NCI-H1417 treated with DMSO at 0.1 percent for 48 hours (cell line): Measurements from ENCODE around the gene TTYH3.

Experiments used
- DNase-seq: peaks from one replicate; lab custom pipeline; 2025; lab: John Stamatoyannopoulos, UW

Gene TTYH3

DNA sequence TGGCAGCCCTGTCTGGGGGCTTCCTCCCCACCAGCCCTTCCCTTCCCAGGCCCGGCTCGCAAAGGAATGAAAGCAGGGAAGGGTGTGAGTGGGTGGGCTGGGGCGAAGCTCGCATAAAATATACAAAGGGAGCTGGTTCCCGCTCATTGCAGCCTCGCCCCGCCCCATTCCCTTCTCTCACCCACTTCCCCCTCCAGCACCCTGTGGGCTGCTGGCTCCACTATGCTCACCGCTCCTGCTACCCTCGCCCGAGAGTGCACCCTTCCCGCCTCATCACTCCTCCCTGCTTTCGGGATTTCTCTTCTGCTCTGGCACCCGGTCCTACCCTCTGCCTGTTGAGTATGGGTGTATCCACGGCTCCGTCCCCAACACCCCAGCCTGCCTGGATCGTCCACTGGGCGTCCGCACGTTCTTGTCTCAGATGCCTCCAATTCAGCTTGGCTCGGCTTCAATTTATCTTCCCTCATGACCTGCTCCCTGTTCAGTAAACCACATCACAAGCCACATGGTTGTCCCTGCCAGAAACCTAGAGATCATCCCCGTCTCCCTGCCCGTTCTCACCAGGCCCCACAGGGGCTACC is 14.4 kb upstream of the TTYH3 start:
- DNase-seq = no peak

DNA sequence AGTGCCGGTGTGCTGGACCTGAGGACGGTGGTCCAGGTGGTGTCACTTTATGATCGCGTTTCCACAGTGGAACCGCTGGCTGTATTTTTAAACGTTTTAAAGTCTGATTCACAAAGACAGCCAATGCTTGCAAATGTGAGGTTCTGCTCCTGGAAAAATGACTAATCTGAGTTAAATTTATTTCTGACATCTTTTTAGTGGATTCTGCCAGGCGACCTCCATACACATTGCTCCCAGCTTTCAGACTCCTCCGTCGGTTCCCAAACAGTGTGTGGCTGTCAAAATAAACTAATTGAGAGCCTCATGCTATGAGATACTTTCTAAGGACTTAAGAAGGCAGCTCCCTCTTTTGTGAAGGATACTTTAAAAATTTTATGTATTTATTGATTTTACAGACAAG is 12.7 kb upstream of the TTYH3 start:
- no peak for DNase-seq

DNA sequence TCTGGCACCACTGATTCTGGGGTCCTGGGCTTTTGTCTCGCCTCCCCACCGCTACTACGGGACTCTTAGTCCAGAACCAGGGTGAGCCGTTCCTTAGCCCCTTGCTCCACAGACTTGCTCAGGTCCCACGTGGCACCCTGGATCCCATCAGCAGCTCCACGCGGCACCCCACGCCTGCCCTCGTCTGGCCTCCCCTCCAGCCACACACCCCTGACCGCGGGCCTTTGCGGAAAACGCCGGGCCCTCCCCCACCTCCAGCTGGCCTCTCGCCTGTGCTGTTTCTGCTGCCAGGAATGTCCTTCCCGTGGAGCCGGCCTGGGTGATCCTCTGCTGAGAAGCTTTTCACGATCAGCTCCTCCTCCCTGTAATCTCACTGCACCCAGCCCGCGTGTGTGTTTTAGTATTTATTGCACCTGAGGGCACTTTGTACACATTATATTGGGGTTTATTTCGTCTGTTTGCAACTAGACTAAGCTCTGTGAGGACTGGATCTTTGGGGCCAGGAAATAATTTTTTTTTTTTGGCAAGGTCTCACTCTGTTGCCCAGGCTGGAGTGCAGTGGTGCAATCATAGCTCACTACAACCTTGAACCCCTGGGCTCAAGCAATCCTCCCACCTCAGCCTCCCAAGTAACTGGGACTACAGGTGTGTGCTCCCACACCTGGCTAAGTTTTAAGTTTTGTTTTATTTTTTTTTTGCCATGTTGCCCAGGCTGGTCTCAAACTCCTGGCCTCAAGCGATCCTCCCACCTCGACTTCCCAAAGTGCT is 10.5 kb upstream of the TTYH3 start:
- DNase-seq = no peak

- no peak for DNase-seq
Observed at GRCh38 chr7:2621948-2622640, 9.7 kb upstream of the TTYH3 start.

DNA sequence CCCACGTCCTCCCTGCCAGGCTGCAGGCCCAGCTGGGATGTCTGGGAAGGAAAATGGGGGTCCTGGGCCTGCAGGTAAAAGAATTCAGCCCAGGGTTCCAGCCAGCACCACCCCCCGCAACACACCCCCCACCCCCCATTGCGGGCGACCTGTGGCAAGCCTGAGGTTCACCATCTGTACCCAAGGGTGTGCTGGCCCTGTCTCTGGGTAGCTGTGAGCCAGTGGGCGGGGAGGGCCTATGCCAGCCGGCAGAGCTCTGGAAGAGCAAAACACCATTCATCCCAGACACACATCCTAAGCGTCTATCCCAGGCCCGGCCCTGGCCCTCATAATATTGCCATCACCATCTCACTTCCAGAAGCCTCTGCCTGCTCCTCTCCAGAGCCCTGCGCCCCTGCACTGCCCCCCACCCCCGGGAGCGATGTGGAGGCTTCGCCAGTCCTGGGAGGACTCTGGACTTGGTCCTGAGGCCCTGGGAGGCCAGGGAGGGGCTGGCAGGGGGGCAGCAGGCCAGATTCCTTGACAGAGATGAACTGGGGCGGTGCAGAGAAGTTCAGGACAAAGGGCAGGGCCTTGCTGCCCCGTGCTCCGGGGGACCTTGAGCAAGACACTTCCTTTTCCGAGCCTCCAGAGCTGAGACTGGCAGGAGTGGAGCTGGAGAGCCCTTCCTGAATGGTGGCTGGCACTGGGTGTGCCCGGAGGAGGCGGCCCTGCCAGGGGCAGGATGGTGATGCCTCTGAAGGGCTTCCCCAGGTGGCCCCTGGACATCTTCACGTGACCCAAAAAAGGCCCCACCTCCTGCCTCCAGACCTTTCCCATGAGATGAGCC is 8.7 kb upstream of the TTYH3 start:
- no peak for DNase-seq

DNA sequence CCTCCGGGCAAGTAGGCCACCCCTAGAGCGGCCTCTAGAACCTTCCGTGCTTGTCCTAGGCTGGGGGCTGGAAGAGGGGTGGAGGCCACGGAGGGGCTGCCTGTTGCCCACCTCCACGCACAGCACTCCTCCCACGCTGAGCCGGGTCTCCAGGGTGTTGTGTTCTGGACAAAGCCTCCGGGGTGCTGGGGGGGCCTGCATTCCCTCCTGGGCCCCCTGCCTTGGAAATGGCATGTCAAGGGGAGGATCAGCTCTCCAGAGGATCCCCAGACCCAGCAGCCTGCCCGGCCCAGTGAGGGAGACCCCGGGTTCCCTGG is 8.1 kb upstream of the TTYH3 start:
- no peak for DNase-seq

- no peak for DNase-seq
Observed at GRCh38 chr7:2624293-2624886, 7.4 kb upstream of the TTYH3 start.

GRCh38 chr7:2626498-2627117 is 5.2 kb upstream of the TTYH3 start:
- no peak for DNase-seq

DNA sequence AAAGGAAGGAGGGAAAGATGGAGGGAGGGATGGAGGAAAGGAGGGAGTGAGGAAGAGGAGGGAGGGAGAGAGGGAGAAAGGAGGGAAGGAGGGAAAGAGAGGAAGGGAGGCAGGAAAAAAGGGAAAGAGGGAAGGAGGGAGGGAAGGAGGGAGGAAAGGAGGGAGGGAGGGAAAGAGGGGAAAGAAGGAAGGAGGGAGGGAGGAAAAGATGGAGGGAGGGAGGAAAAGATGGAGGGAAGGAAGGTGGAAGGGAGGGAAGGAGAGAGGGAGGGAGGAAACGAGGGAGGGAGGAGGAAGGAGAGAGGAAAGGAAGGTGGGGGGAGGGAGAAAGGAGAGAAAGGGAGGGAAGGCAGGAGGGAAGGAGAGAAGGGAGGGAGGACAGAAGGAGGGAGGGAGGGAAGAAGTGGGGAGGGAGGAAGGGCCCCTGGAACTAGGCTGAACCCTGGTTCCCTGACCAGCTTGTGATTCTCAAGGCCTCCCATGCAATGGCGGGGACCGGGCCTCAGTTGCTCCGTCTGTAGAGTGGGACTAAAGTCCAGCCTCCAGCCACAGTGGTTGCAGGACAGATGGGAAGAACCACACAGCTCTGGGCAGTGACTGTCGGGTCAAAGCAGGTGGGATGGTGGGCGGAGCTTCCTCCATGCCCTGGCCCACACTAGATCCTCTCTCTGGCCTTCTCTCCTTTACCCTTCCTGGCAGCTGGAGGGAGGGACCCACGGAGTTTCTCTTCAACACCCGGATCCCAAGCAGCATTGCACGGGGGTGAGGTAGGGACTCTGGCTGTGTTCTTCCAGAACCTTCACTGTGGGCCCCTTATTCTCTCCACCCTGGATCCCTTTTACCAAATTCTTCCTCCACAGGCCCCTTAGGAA is 4.3 kb upstream of the TTYH3 start:
- no peak for DNase-seq

DNA sequence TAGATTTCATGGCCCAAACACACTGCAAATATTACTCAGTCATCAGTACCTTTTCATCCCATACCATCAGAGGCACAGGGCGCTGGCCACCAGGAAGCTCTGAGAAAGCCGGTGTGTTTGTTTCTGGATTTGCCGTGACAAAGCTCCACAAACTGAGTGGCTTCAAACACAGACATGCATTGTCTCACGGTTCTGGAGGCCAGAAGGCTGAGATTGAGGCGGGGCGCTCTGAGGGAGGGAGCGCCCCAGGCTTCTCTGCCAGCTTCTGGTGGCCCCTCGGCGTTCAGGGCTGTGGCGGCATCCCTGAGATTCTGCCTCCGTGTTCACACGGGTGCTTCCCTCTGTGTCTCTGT is 3.7 kb upstream of the TTYH3 start:
- no peak for DNase-seq

GRCh38 chr7:2628891-2629290 is 2.9 kb upstream of the TTYH3 start:
- no peak for DNase-seq

GRCh38 chr7:2629746-2630681 is 1.8 kb upstream of the TTYH3 start:
- no peak for DNase-seq

DNA sequence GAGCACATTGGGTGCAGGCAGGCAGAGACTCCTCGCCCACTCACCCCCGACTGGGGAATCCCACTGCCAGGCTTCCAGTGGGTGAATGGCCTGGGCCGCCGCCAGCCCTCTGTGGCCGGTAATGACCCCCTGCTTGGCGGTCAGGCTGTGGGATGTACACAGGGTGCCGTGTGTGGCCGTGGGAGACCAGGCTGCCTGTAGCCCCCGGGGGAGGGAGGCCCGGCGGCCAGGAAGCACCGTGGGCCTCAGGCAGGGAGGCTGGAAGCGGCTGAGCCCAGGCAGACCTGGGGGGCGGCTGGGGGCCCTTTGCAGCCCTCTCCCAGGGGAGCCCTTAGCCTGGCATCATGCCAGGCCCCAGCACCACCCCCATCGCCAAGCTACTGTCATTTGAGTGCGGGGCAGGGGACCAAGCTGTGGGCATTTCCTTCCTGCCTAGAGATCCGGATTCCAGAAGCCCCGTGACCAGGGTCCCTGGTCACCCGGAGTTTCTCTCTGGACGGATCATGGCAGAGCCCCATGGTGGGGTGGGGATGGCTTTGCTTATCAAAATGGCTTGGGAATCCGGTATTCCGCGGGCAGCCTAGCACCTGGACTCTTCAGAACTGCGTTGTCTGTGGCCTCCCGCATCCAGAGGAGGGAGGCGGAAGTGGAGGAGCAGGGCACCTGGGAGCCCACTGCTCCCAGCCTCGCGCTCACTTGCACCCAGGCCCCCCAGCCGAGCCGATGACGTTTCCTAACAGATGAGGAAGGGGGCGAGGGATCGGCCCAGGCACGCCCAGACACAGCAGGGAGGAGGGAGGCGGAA is 1.1 kb downstream of the TTYH3 start:
- peak; percentile 23 for DNase-seq

GRCh38 chr7:2633538-2634266 is 1.9 kb downstream of the TTYH3 start:
- DNase-seq = no peak

GRCh38 chr7:2634267-2635145 is 2.7 kb downstream of the TTYH3 start:
- no peak for DNase-seq

GRCh38 chr7:2635148-2635668 is 3.4 kb downstream of the TTYH3 start:
- DNase-seq = no peak
